ENCODE measurements around the gene KCNE4.
"Not testable (repeated sequence)": the region's sequence is repeated elsewhere in the genome, so short reads cannot be mapped to it uniquely, and the experiment has no call there.

The KCNE4 gene

DNA sequence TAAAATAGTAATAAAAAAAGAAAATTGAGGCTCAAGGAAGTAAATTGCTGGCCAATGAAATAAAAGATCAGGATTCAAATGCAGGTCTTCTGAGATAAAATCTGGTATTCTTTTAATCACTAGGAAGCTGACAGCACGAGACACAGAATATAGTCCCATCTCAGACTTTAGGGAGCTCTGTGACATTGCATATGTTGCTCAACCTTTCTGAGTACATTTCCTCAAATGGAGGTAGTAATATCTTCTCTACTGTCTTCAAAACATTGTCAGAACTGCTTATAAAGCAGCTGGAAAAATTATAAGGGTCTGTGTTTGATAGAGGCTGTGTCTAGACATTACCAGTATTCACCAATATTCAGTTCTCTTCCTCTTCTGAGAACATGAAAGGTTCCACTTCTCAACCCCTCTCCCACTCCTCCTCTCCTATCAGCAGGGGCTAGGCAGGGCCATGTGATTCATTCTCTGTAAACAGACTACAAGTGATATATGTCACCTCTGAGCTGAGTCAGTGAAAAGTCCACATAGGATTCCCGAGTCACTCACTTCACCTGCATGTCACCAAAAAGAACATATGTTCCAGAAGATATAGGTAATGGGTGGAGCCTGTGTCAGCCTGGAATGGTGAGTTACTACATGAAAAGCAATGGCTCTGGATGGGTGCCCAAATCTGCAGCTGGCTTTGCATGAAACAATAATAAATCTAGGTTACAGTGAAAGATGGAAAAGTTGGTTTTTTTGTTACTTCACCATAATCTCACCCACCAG is 7.1 kb downstream of the KCNE4 start:
- no peak for DNase-seq

- no peak for DNase-seq
These were observed 8.3 kb downstream of the KCNE4 start for GRCh38 chr2:223060201-223060825.

DNA sequence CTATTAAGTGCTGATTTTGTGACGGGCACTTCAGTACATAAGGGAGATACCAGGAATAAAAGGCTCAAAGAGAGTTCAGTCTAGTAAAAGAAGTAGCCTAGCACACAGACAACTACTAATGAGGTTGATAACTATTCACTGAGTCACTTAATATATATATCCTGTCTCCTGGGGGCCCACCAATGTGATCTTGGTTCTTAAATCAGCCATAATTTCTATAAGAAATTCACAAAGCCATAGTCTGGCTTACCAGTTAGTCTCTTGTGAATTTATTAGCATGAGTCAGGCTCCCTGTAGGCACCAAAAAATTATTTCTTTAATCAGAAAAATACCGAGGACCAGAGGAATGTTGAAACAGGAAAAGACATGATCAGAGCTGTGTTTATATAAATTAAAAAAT is 10.4 kb downstream of the KCNE4 start:
- no peak for DNase-seq

- DNase-seq = no peak
These were observed 13.1 kb downstream of the KCNE4 start for GRCh38 chr2:223065107-223065506.

DNA sequence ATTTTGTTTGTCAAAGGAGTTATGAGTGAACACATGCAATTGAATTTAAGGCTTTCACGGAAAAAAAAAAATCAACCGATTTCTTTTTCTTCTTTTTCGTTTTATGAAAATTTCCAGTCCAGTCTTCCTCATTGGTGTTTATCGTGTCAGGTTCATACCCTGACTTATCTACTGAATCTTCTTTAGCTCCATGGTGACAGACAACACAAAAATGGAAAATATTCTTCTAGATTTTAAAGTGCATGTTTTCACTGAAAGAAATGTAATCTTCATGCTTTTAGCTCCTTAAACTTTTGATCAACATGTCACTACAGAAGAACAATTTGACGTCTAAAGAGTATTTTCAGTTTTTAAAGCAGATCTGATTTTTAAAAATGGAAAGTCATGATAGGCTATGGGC is 14.7 kb downstream of the KCNE4 start:
- DNase-seq = no peak

- no peak for DNase-seq
These were observed 16.1 kb downstream of the KCNE4 start for GRCh38 chr2:223068071-223068470.

DNA sequence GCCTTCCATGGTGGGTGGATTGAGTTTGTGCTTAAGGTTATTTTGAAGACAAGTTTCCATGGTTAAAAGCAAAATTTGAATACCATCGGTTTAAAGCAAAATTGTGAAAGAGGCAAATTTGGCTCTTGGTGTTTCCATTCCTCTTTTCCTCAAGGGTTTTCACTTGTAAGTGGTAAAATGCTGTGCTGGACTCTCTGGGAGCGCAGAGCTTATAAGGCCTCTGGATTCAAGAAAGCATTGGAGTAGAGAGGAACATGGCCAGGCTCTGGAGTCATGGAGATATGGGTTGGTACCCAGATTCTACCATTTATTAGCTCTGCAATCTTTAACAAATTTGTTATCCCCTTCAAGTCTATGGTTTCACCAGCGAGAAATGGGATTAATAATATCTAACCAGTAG is 17.5 kb downstream of the KCNE4 start:
- DNase-seq = no peak

DNA sequence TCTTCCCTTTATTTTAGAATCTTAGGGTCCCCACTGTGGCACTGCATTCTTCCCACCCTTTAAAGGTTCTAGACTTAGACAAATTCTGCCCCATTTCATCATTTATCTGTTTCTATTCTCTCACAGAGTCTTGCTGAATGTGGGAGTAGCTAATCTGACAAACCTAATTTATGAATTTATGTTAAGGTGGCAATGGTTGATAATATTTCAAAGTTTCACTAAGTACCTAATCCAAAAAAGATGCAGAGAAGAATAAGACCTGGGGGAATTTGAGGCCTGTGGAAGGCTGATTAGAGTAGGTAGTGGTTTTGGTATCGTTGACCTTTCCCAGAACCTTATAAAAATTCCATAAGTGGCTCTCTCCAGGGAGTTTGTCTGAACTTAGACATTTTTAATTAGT is 18.0 kb downstream of the KCNE4 start:
- no peak for DNase-seq

DNA sequence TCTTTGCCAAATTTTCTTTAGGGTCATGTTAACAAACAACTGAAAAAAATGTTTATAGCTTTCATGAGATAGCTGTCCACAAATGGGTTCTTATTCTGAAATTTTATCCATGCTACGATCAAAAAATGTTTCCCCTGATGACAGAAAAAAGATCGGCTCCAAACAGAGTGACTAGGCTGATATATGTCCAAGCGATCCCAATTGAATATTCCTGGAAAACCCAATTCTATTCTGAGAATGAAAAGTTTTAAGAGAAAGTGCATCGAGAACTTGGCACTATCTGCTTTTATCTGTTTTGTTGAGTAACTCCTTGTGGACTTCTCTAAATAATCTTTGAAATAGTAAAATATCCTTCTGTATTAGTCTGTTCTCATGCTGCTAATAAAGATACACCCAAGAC is 19.1 kb downstream of the KCNE4 start:
- no peak for DNase-seq

DNA sequence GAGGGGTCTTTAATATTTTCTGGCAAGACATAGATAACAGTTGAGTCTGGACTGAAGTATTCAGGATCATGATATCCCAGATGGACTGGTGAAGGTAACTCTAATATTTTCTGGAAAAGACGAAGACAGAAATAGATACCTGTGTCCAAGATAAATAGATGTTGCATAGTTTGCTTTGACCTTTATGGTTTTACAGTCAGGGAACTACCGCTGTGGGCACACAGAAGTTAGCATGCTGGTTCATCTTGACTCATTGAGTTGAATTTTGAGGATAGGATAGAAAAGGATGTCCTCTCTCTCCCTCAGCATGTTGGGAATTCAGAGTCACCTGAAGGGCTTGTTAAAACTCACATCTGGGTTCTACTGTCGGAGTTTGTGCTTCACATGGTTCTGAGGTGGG is 20.8 kb downstream of the KCNE4 start:
- DNase-seq = no peak

DNA sequence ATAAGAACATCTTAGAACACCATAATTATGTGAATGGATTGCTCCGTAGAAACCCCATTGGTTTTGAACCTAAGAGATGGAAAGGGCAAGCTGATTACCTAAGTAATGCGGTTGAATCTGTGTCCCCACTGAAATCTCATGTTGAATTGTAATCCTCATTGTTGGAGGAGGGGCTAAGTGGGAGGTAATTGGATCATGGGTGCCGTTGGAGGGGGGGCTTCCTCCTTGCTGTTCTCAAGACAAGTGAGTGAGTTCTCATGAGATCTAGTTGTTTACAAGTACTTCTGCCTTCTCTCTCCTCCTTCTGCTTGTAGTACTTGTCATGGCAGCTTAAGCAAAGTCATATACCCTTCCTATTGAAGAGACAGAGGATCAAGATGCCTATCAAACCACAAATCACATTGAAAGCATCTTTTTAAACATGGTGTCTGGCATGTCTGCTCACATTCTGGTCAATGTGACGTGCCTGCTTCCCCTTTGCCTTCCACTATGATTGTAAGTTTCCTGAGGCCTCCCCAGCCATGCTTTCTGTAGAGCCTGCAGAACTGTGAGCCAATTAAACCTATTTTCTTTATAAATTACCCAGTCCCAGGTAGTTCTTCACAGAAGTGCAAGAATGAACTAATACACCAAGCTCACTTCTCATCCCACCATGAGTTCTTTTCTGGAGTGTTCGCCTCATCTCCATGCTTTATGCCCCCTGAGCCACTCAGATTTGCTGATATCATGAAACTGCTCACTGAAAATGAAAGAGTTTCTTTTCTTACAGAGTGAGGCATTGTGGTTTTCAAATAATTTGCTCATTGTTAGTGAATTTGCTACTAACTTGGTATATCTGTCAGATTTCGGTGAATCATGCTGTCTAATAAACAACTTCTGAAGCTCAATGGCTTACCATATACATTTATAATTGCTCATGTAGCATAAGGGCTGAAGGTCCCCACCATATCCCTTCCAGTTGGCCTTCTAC is 23.6 kb downstream of the KCNE4 start:
- DNase-seq = no peak

DNA sequence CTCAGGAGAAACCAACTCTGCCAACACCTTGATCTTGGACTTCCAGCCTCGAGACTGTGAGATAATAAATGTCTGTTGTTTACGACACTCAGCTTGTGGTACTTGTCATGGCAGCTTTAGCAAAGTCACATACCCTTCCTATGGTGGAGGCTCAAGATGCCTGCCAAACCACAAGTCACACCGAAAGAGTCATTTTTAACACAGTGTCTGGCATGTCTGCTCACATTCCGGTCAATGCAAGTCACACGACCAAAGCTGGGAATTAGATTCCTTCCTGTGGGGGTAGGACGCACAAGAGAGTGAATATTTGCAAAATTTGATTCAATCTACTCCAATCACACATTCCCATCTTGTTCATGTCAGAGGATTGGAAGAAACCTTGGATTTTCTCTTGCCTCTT is 24.6 kb downstream of the KCNE4 start:
- DNase-seq = no peak

GRCh38 chr2:223078482-223078881 is 26.5 kb downstream of the KCNE4 start:
- no peak for DNase-seq

DNA sequence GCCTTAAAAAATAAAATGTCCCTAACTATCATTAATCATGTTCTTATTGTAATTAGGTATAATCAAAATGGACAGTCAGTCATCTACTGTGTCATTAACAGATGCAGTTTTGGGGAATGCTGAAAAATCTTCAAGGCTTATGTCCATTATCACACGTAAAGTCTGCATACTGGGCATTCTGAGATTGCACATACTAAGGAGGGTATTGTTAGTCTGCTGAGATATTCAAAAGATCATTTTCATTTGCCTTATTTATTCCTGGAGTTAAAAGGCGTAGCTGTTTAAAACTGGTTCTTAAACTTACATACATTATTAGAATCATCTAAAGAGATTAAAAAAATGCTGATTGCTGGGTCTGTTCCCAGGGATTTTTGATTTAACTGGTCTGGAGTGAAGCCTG is 27.4 kb downstream of the KCNE4 start:
- DNase-seq = no peak

GRCh38 chr2:223079925-223080324 is 27.9 kb downstream of the KCNE4 start:
- no peak for DNase-seq

- DNase-seq = not testable (repeated sequence)
These were observed 28.9 kb downstream of the KCNE4 start for GRCh38 chr2:223080790-223081360.

DNA sequence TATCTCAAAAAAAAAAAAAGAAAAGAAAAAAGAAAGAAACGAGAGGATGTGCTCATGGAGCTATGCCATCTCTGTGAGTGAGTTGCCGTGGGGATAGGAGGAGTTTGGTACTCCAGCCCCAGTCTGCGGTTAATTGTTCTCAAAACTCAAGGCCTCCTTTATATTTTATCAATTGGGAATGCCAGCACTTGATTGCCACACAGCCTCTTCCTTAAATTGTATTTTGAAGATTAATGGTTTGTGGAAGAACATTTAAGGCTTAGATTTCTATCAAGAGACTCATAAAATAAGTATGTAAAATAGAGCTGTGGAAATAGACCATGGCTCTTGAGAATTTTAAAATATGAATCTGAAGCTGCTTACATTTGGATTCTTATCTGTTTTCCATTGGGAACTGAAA is 29.8 kb downstream of the KCNE4 start:
- DNase-seq = no peak

- DNase-seq = no peak
These were observed 30.7 kb downstream of the KCNE4 start for GRCh38 chr2:223082706-223083105.

GRCh38 chr2:223083402-223084070 is 31.5 kb downstream of the KCNE4 start:
- no peak for DNase-seq

DNA sequence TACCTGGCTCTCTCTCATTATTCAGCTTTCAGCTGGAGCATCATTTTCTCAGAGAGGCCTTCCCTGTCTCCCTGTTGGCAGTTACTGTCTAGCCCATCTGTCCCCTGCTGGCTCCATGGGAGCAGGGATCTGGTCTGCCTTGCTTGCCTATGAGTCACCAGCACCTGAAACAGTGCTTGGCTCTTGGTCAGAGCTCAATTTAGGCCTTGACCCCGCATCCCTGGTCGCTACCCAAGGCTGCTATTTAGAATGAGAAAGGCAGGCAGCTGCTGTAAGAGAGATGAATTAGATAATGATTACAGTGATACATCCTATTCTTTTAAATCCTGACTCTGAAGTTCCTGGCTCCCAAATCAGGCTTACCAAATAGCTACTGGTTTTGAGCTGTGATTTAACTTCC is 32.9 kb downstream of the KCNE4 start:
- DNase-seq = no peak

- no peak for DNase-seq
These were observed 34.5 kb downstream of the KCNE4 start for GRCh38 chr2:223086370-223086981.

DNA sequence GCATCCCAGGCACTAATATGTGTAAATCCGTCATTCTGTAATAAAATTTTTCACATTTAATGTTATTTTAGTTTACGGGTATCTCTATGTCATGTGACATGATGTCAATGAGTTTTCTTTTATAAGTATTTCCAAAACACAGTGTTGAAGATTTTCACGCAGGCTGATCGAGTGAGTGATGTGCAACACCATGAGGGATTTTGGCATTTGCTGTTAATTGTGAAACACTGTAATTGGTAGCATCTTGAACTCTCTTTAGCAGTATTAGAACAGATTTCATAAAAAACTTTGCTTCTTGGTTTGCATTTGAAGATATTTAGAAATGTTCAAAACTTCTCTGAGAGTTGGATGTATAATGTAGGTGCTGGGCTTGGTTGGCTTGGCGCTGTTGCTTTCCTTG is 35.5 kb downstream of the KCNE4 start:
- DNase-seq = no peak
